Ishikawa (cell line): ENCODE measurements around the gene PRKCZ.

Experiments used
- CEBPB ChIP-seq: IDR thresholded peaks from 2 replicates; pipeline ENCODE4 v1.6.1; 2012
- CREB1 ChIP-seq: IDR thresholded peaks from 2 replicates; pipeline ENCODE4 v1.6.1; 2012; ENCODE audit warnings: low read depth
- EGR1 ChIP-seq: IDR thresholded peaks from 2 replicates; pipeline ENCODE4 v1.6.1; 2012
- EP300 ChIP-seq: IDR thresholded peaks from 2 replicates; pipeline ENCODE4 v1.6.1; 2012; ENCODE audit warnings: borderline replicate concordance
- FOXM1 ChIP-seq: IDR thresholded peaks from 2 replicates; pipeline ENCODE4 v1.6.1; 2012; ENCODE audit warnings: low read depth, borderline replicate concordance
- RAD21 ChIP-seq: IDR thresholded peaks from 2 replicates; pipeline ENCODE4 v1.6.1; 2012; ENCODE audit warnings: low read depth
- TAF1 ChIP-seq: IDR thresholded peaks from 2 replicates; pipeline ENCODE4 v1.6.1; 2012; ENCODE audit warnings: low read depth, mild to moderate bottlenecking
- TCF12 ChIP-seq: IDR thresholded peaks from 2 replicates; pipeline ENCODE4 v1.6.1; 2012; ENCODE audit warnings: low read depth
- TEAD4 ChIP-seq: IDR thresholded peaks from 2 replicates; pipeline ENCODE4 v1.6.1; 2012
- ZBTB7A ChIP-seq: IDR thresholded peaks from 2 replicates; pipeline ENCODE4 v1.6.1; 2012; ENCODE audit warnings: low read depth
- TF ChIP-seq, protein P1 (sequence below): IDR thresholded peaks from 2 replicates; pipeline ENCODE4 v1.6.1; 2012; ENCODE audit warnings: low read depth, mild to moderate bottlenecking
- TF ChIP-seq, protein P2 (sequence below): IDR thresholded peaks from 2 replicates; pipeline ENCODE4 v1.6.1; 2012
- TF ChIP-seq, protein P3 (sequence below): IDR thresholded peaks from 2 replicates; pipeline ENCODE4 v1.6.1; 2012

DNA sequence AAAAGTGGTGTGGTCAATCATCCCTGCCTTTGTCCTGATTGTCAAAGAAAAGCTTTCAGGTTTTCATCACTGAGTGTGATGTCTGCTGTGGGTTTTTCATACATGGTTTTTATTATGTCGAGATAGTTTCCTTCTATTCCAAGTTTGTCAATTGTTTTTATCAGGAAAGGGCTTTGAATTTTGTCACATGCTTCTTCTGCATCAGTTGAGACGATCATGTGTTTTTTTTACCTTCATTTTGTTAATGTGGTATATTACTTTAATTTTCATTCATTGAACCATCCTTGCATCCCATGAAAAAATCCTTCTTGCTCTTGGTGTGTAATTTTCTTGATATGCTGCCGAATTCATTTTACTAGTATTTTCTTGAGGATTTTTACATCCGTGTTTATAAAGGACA, 15.5 kb downstream of the PRKCZ start:
- no peak for TF ChIP-seq CEBPB
- no peak for TF ChIP-seq EGR1
- TF ChIP-seq TAF1, result no peak
- TF ChIP-seq, protein P1, sequence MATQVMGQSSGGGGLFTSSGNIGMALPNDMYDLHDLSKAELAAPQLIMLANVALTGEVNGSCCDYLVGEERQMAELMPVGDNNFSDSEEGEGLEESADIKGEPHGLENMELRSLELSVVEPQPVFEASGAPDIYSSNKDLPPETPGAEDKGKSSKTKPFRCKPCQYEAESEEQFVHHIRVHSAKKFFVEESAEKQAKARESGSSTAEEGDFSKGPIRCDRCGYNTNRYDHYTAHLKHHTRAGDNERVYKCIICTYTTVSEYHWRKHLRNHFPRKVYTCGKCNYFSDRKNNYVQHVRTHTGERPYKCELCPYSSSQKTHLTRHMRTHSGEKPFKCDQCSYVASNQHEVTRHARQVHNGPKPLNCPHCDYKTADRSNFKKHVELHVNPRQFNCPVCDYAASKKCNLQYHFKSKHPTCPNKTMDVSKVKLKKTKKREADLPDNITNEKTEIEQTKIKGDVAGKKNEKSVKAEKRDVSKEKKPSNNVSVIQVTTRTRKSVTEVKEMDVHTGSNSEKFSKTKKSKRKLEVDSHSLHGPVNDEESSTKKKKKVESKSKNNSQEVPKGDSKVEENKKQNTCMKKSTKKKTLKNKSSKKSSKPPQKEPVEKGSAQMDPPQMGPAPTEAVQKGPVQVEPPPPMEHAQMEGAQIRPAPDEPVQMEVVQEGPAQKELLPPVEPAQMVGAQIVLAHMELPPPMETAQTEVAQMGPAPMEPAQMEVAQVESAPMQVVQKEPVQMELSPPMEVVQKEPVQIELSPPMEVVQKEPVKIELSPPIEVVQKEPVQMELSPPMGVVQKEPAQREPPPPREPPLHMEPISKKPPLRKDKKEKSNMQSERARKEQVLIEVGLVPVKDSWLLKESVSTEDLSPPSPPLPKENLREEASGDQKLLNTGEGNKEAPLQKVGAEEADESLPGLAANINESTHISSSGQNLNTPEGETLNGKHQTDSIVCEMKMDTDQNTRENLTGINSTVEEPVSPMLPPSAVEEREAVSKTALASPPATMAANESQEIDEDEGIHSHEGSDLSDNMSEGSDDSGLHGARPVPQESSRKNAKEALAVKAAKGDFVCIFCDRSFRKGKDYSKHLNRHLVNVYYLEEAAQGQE, result no peak
- TF ChIP-seq FOXM1, result no peak
- TF ChIP-seq CREB1, result no peak
- no peak for TF ChIP-seq RAD21
- TF ChIP-seq EP300, result no peak
- TF ChIP-seq, protein P2, sequence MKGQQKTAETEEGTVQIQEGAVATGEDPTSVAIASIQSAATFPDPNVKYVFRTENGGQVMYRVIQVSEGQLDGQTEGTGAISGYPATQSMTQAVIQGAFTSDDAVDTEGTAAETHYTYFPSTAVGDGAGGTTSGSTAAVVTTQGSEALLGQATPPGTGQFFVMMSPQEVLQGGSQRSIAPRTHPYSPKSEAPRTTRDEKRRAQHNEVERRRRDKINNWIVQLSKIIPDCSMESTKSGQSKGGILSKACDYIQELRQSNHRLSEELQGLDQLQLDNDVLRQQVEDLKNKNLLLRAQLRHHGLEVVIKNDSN, result no peak
- TF ChIP-seq, protein P3, sequence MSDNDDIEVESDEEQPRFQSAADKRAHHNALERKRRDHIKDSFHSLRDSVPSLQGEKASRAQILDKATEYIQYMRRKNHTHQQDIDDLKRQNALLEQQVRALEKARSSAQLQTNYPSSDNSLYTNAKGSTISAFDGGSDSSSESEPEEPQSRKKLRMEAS, result no peak
- no peak for TF ChIP-seq TCF12
- no peak for TF ChIP-seq TEAD4
- no peak for TF ChIP-seq ZBTB7A
